GM18520 (cell line): ENCODE data around the gene MTMR8.
"Not testable (repeated sequence)": the region's sequence is repeated elsewhere in the genome, so short reads cannot be mapped to it uniquely, and the experiment has no call there.

Experiments used
- ATAC-seq: cut with Tn5 transposase; IDR thresholded peaks from one replicate; pipeline ENCODE4 v1.9.1; 2021; ENCODE audit not compliant: unreplicated experiment

Gene MTMR8

GRCh38 chrX:64394874-64395567 lies at the start of gene MTMR8:
Gene MTMR8 (minus strand): TSS chrX:64395452. CDS start chrX:64395363, 89 bp downstream.
- ATAC-seq, result peak; percentile 93

- no peak for ATAC-seq
These were observed 44.3 kb upstream of the MTMR8 start for GRCh38 chrX:64439551-64439950.

- ATAC-seq, result no peak
These were observed 42.4 kb upstream of the MTMR8 start for GRCh38 chrX:64437665-64438064.

DNA sequence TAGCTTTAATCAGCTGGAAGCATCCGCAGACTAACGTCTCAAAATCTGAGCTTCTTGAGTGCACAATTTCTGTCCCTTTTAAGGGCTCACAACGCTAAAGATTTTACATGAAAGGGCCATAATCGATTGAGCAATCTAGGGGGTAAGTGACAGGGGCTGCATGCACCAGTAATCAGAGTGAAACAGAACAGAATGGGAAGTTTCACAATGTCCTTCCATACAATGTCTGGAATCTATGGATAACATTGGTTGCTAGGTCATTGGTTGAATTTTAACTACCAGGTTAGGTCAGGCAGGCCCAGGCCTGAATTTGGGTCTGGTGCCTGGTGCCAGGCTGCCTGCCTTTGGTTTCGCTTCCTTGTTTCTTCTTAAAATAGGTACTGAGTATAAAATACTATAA lies 42.0 kb upstream of the MTMR8 start:
- ATAC-seq, result no peak

DNA sequence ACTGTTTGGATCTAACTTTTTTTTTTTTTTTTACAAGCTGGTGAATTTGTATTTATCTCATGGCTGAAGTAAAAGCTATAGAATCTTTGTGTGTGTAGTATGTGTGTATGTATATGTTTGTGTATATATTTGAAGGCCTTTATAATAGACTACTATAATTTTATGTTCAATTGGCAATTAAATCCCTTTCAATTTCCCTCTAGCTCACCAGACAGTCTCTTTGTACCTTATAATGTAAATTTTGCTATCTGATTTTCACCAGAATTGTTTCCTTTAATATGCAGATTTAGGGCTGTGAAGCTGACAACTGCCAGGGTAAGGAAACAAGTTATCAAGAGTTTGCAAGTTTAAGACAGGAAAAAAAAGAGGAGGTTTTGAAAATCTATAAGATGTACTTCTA lies 33.1 kb upstream of the MTMR8 start:
- no peak for ATAC-seq

DNA sequence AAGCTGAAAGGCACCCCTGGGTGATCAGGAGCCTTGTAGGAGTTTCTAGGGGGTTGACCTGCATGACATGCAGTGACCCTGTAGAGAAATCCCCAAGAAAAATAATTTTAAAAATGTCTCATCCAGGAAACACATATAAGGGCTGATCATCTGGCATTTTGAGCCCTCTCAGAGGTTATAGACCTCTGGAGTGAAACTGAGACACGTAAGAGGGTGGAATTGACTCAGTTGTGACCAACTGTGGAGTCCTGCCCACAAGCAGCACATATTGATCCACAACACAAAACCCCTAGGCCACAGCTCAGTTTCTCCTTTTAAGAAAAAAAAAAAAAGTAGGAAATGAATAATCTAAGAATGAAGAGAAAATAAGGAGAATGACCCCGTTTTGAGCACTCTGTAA lies 32.5 kb upstream of the MTMR8 start:
- peak; percentile 95 for ATAC-seq

- peak; percentile 20 for ATAC-seq
These were observed 32.0 kb upstream of the MTMR8 start for GRCh38 chrX:64427281-64427680.

GRCh38 chrX:64409730-64410129 lies 14.5 kb upstream of the MTMR8 start:
- ATAC-seq, result not testable (repeated sequence)

DNA sequence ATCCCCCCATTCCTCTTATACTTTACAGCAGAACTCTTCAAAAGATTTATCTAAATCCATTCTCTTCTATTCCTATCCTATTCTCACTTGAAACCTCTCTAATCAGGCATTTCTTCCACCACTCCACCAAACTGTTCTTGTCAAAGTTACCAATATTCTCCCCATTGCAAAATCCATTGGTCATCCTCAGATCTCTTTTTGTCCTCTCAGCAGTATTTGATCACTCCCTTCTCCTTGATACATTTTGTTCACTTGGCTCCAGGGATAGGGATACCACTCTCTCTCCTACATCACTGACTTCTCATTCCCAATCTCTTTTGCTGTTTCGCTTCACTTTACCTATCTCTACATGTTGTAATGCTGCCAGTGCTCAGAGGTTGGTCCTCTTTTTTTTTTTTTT lies 2.8 kb upstream of the MTMR8 start:
- no peak for ATAC-seq

GRCh38 chrX:64395568-64395929 lies 297 bp upstream of the MTMR8 start:
- peak; percentile 11 for ATAC-seq

DNA sequence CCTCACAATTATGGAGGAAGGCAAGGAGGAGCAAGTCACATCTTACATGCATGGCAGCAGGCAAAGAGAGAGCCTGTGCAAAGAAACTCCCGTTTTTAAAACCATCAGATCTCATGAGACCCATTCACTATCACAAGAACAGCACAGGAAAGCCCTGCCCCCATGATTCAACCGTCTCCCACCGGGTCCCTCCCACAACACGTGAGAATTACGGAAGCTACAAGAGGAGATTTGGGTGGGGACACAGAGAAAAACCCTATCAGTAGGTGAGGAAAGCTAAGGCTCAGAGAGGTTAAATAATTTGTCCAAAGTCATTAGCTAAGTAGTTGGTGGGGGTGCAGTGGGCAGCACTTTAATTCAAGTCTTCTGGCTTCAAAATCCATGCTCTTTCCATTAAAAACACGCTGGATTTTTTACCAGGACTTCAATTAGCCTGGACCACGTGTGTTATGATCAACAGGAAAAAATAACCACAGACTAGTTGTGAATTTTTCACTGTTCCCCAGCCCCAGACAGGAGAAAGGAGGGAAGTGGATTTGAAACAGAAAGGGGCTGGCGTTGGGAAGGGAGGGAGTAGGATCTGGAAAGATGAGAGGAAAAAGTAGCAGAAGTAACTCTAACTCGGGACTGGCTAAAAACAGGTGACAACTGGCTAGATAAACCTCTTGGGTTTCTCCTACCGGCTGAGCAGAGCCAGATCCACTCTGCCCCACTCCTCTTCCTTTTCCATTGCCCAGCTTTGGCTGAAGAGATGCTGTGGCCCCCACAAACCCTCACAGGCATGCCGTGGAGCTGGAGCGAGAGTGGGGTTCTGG lies 986 bp downstream of the MTMR8 start:
- ATAC-seq, result no peak

DNA sequence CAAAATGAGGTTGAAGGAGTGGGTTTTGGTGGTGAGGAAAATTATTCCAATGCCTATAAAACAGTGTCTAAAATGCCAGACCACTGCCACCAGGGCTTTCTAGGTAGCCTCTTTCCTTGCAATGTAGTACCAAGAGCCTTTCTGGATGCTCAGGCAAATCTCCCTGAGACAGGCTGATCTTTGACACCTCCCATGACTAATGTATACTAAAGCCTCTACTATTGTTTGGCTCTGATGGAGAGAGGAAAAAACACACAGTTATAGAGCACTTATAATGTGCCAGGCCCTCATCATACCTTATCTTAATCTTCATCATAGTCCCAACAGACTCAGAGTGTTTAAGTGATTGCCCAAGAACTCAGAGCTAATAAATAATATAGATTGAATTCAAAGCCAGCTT lies 5.8 kb downstream of the MTMR8 start:
- ATAC-seq, result no peak

- ATAC-seq, result not testable (repeated sequence)
These were observed 14.5 kb downstream of the MTMR8 start for GRCh38 chrX:64380789-64381188.

DNA sequence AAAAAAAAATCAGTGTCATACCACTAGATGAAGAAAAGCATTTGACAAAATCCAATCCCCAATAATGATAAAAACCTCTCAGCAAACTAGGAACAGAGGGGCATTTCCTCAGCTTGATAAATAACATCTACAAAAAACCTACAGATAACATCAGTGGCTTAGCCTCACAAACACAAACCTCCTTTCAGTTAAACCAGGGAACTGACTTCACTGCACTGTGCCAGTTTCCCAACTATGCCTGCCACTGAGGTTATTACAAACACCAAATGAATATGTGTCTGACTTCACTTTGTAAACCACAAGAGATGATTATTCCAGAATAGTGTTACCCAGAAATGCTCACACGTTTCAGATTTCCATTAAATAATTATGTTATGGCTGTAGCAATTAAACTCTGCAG lies 15.3 kb downstream of the MTMR8 start:
- ATAC-seq, result no peak

- no peak for ATAC-seq
These were observed 17.5 kb downstream of the MTMR8 start for GRCh38 chrX:64377753-64378152.

DNA sequence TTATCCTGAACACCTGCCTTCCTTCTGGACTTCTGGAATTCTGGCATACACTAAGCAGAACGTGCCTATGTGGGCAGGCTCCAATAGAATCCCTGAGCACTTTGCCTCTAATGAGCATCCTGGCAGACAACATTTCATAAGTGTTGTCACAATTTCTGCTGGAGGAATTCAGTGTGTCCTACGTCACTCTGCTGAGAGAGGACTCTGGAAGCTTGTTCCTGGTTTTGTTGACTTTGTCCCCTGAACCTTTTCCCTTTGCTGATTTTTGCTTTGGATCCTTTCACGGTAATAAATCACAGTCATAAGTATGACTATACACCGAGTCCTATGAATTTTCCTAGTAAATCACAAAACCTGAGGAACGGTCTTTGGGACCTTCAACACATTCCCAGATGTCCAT lies 43.2 kb downstream of the MTMR8 start:
- no peak for ATAC-seq

DNA sequence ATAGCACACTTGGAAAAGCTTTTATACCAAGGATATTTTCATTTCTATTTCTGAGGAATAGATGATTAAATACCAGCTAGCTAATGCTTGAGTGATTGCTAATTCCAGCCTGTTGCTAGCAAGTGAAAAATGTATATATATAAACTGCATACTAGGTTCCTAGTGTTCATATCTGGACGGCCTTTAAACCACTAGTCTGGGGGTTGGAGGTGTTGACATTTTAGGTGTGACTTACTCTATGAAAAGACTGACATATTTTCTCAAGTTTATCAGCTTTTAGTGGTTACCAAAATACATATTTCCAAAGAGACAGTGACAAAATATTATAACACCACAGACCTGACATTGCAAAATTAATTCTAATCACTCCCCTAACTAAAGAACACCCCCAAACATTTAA lies 44.7 kb downstream of the MTMR8 start:
- no peak for ATAC-seq

- no peak for ATAC-seq
These were observed 45.2 kb downstream of the MTMR8 start for GRCh38 chrX:64350047-64350446.

GRCh38 chrX:64342811-64343210 lies 52.4 kb downstream of the MTMR8 start:
- no peak for ATAC-seq

DNA sequence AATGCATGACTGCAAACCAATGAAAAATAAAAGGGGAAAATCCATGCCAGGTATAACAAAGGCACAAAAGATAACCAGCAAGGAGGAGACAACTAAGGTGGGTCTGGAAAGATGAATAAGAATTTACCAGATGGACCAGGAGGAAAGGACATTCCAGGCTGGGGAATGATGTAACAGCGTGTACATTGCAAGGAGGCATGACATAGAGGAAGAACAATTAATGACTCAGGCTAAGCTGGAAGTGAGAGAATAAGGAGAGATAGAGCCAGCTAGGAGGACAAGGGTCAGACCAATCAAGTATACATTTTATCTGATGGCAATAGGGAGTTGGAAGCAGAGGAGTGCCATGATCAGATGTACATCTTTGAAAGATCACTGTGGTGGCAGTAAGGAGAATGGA lies 57.0 kb downstream of the MTMR8 start:
- no peak for ATAC-seq

- ATAC-seq, result no peak
These were observed 60.8 kb downstream of the MTMR8 start for GRCh38 chrX:64334467-64334866.

DNA sequence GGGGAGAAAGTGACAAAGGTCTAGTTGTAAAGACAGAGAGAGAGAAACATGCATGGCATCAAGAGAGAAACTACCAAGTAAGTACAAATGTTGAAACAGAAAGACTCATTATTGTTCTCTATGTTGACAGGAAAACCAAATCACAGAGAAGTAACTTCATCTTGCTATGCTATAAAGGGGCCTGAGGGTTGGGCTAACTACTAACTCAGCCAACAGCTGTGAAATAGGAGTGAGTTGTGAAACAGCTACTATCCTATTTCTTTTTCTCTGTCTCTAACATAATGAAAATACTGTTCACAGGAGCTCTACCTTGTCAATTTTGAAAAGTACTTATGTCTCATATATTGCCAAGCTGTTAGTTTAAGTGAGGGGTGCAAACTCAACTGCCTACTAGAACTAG lies 65.0 kb downstream of the MTMR8 start:
- ATAC-seq, result no peak

DNA sequence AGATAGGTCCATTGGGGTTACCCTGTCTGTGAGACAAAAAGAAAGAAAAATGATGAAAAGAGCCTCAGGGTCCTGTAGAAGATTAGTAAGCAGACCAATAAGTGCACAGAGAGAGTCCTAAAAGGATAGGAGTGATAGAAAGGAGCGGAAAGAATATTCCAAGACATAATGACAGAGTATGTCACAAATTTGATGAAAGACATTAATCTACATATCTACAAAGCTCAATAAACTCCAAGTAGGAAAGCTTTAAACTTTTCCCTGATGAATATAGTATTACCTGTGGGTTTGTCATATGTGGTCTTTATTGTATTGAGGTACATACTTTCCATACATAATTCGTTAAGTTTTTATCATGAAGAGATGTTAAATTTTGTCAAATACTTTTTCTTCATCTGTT lies 73.7 kb downstream of the MTMR8 start:
- no peak for ATAC-seq
